HEK293 (cell line): Measurements from ENCODE around the gene STARD9.

Experiments used
- CTCF ChIP-seq: fragments of 450-650 bp; formaldehyde crosslinking; IDR thresholded peaks from 2 replicates; pipeline ENCODE4 v1.5.1; 2016; ENCODE audit warnings: missing biosample characterization, missing genetic modification characterization
- KLF10 ChIP-seq: fragments of 450-650 bp; IDR thresholded peaks from 2 replicates; pipeline ENCODE4 v1.5.1; 2018; ENCODE audit warnings: missing biosample characterization, mild to moderate bottlenecking, missing genetic modification characterization
- KLF9 ChIP-seq: fragments of 450-650 bp; formaldehyde crosslinking; IDR thresholded peaks from 2 replicates; pipeline ENCODE4 v1.5.1; 2016; ENCODE audit warnings: missing biosample characterization, missing genetic modification characterization, low read depth
- TCF7L2 ChIP-seq: IDR thresholded peaks from 2 replicates; pipeline ENCODE4 v1.6.1; 2011; ENCODE audit warnings: low read depth, mild to moderate bottlenecking, inconsistent platforms, low read length, moderate library complexity, borderline replicate concordance
- ZNF174 ChIP-seq: fragments of 450-650 bp; formaldehyde crosslinking; IDR thresholded peaks from 2 replicates; pipeline ENCODE4 v1.5.0; 2017; ENCODE audit warnings: missing biosample characterization, mild to moderate bottlenecking, missing genetic modification characterization
- ZNF529 ChIP-seq: fragments of 450-650 bp; formaldehyde crosslinking; IDR thresholded peaks from 2 replicates; pipeline ENCODE4 v1.5.1; 2017; ENCODE audit warnings: missing genetic modification characterization, missing biosample characterization; ENCODE audit not compliant: insufficient replicate concordance
- ZNF610 ChIP-seq: fragments of 450-650 bp; formaldehyde crosslinking; IDR thresholded peaks from 2 replicates; pipeline ENCODE4 v1.5.1; 2016; ENCODE audit warnings: missing biosample characterization, missing genetic modification characterization, borderline replicate concordance
- ZNF658 ChIP-seq: fragments of 450-650 bp; formaldehyde crosslinking; IDR thresholded peaks from 2 replicates; pipeline ENCODE4; 2016; ENCODE audit warnings: missing biosample characterization, missing genetic modification characterization
- TF ChIP-seq, protein P1 (sequence below): fragments of 450-650 bp; formaldehyde crosslinking; IDR thresholded peaks from 2 replicates; pipeline ENCODE4 v1.5.1; 2017; ENCODE audit warnings: missing biosample characterization, mild to moderate bottlenecking, missing genetic modification characterization, moderate library complexity
- TF ChIP-seq, protein P2 (sequence below): fragments of 450-650 bp; formaldehyde crosslinking; IDR thresholded peaks from 2 replicates; pipeline ENCODE4 v1.5.1; 2016; ENCODE audit warnings: missing biosample characterization, missing genetic modification characterization

DNA sequence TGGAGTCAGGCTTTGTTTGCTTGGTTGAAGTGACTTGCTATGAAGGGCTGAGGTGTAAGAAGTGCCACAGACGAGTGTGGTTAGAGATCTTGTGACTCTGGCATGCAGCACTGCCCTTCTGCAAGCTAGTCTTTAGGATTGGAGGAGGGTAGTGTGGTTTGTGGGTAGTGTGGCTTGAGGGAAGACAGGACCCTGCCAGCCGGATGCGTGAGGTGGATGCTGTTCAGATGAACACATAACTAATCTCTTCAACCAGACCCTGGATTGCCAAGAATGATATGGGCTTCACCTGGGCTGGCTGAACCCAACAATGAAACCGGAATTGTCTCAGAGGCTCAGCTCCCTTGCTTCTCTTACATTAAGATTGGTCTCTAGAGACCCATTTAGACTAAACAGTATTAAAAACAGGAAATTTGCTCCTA, 32.7 kb downstream of the STARD9 start:
- TF ChIP-seq CTCF: no peak
- TF ChIP-seq, protein P1, sequence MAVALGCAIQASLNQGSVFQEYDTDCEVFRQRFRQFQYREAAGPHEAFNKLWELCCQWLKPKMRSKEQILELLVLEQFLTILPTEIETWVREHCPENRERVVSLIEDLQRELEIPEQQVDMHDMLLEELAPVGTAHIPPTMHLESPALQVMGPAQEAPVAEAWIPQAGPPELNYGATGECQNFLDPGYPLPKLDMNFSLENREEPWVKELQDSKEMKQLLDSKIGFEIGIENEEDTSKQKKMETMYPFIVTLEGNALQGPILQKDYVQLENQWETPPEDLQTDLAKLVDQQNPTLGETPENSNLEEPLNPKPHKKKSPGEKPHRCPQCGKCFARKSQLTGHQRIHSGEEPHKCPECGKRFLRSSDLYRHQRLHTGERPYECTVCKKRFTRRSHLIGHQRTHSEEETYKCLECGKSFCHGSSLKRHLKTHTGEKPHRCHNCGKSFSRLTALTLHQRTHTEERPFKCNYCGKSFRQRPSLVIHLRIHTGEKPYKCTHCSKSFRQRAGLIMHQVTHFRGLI (tag by site-specific recombination): no peak
- TF ChIP-seq ZNF174 (tag by site-specific recombination): no peak
- no peak for TF ChIP-seq ZNF529 (tag by site-specific recombination)
- no peak for TF ChIP-seq KLF9 (tag by site-specific recombination)
- TF ChIP-seq KLF10 (tag by site-specific recombination): no peak
- TF ChIP-seq, protein P2, sequence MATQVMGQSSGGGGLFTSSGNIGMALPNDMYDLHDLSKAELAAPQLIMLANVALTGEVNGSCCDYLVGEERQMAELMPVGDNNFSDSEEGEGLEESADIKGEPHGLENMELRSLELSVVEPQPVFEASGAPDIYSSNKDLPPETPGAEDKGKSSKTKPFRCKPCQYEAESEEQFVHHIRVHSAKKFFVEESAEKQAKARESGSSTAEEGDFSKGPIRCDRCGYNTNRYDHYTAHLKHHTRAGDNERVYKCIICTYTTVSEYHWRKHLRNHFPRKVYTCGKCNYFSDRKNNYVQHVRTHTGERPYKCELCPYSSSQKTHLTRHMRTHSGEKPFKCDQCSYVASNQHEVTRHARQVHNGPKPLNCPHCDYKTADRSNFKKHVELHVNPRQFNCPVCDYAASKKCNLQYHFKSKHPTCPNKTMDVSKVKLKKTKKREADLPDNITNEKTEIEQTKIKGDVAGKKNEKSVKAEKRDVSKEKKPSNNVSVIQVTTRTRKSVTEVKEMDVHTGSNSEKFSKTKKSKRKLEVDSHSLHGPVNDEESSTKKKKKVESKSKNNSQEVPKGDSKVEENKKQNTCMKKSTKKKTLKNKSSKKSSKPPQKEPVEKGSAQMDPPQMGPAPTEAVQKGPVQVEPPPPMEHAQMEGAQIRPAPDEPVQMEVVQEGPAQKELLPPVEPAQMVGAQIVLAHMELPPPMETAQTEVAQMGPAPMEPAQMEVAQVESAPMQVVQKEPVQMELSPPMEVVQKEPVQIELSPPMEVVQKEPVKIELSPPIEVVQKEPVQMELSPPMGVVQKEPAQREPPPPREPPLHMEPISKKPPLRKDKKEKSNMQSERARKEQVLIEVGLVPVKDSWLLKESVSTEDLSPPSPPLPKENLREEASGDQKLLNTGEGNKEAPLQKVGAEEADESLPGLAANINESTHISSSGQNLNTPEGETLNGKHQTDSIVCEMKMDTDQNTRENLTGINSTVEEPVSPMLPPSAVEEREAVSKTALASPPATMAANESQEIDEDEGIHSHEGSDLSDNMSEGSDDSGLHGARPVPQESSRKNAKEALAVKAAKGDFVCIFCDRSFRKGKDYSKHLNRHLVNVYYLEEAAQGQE (tag by site-specific recombination): no peak
- no peak for TF ChIP-seq ZNF610
- no peak for TF ChIP-seq TCF7L2
- no peak for TF ChIP-seq ZNF658 (tag by site-specific recombination)
